HG02884 (cell line): ENCODE data around the gene GABRR3.

Source experiments
- ATAC-seq: cut with Tn5 transposase; IDR thresholded peaks from one replicate; pipeline ENCODE4 v1.9.1; 2021; ENCODE audit warnings: mild to moderate bottlenecking, moderate library complexity; ENCODE audit not compliant: unreplicated experiment

The GABRR3 gene

GRCh38 chr3:97959872-97960271 lies 75.2 kb downstream of the GABRR3 start:
- ATAC-seq, result no peak

- no peak for ATAC-seq
Measured at GRCh38 chr3:97958796-97959195, 76.3 kb downstream of the GABRR3 start.

- no peak for ATAC-seq
Measured at GRCh38 chr3:97958396-97958795, 76.7 kb downstream of the GABRR3 start.

GRCh38 chr3:97957617-97958311 lies 77.4 kb downstream of the GABRR3 start:
- ATAC-seq, result no peak

GRCh38 chr3:97956051-97956450 lies 79.1 kb downstream of the GABRR3 start:
- ATAC-seq, result no peak

GRCh38 chr3:97954228-97954827 lies 80.8 kb downstream of the GABRR3 start:
- peak; percentile 60 for ATAC-seq

- ATAC-seq, result no peak
Measured at GRCh38 chr3:97952872-97953271, 82.2 kb downstream of the GABRR3 start.

- no peak for ATAC-seq
Measured at GRCh38 chr3:97952280-97952679, 82.8 kb downstream of the GABRR3 start.

GRCh38 chr3:97950360-97950759 lies 84.8 kb downstream of the GABRR3 start:
- ATAC-seq, result no peak

- ATAC-seq, result no peak
Measured at GRCh38 chr3:97949743-97950142, 85.4 kb downstream of the GABRR3 start.

- ATAC-seq, result no peak
Measured at GRCh38 chr3:97949110-97949485, 86.0 kb downstream of the GABRR3 start.

- no peak for ATAC-seq
Measured at GRCh38 chr3:97948351-97949109, 86.6 kb downstream of the GABRR3 start.

GRCh38 chr3:97942801-97943546 lies 92.1 kb downstream of the GABRR3 start:
- no peak for ATAC-seq

- ATAC-seq, result no peak
Measured at GRCh38 chr3:97940034-97940433, 95.1 kb downstream of the GABRR3 start.

- ATAC-seq, result no peak
Measured at GRCh38 chr3:97939401-97939800, 95.7 kb downstream of the GABRR3 start.

- no peak for ATAC-seq
Measured at GRCh38 chr3:97938444-97938843, 96.7 kb downstream of the GABRR3 start.

GRCh38 chr3:97937205-97937604 lies 97.9 kb downstream of the GABRR3 start:
- no peak for ATAC-seq

- ATAC-seq, result no peak
Measured at GRCh38 chr3:97935842-97936241, 99.3 kb downstream of the GABRR3 start.
